ENCODE results near the gene MSI2.

MSI2 gene

DNA sequence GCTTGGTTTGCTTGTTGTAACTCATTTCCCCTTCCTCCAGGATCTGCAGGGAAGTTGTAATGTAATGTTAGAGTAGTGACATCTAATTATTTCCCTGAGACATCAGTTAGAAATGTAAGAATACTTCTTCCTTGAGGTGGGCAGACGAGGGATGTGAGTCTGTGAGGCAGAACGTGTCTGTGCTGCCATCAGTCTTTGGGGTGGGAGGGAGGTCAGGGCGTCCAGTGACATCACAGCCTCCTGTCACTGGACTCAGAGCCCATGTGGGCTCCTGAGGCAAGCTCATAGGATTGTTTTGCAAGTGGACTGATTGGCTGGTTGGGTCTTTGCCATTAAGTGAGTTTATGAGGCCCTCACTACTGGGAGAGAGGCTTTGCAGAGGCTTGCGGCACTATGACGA, 300.0 kb downstream of the MSI2 start:
- peaks cover 13% of the 10 kb centered on the region; the same call in 1 of the 2 replicates for H3K79me2 ChIP-seq (ENCODE audit: insufficient read depth, low read length)
- H3K36me3 ChIP-seq (ENCODE audit: low read length): no peaks in the 10 kb centered on the region
- no peak overlapping the region for H3K9ac ChIP-seq (ENCODE audit: low read length)
- H3K27ac ChIP-seq (ENCODE audit: low read depth, low read length): no peak overlapping the region
- no peak for TF ChIP-seq CTCF (IDR thresholded peaks at IDR 0.05; ENCODE audit: insufficient read depth, low read length, poor library complexity, severe bottlenecking)
- TF ChIP-seq EZH2phosphoT487 (conservative IDR thresholded peaks at IDR 0.05; ENCODE audit: low read length): no peak
- no peak overlapping the region for H2AFZ ChIP-seq (ENCODE audit: low read depth, low read length, severe bottlenecking)
- H3K4me2 ChIP-seq (ENCODE audit: low read depth, low read length, poor library complexity, severe bottlenecking): no peak overlapping the region
- H3K27me3 ChIP-seq (ENCODE audit: low read length): no peaks in the 10 kb centered on the region
- no peaks in the 10 kb centered on the region for H3K9me3 ChIP-seq (ENCODE audit: insufficient read depth, low read length)
- H3K9me2 ChIP-seq (replicated peaks; ENCODE audit: insufficient read depth, low read length): no peaks in the 10 kb centered on the region
- H3F3A ChIP-seq (ENCODE audit: insufficient read depth): peaks cover 3% of the 10 kb centered on the region; the same call in 1 of the 2 replicates
- H3K4me3 ChIP-seq (ENCODE audit: insufficient read depth, low read length, poor library complexity, severe bottlenecking): no peak overlapping the region
- H4K20me1 ChIP-seq (ENCODE audit: low read depth, low read length): no peaks in the 10 kb centered on the region

- H3K9ac ChIP-seq (ENCODE audit: low read length): no peak overlapping the region
- no peaks in the 10 kb centered on the region for H3K27me3 ChIP-seq (ENCODE audit: low read length)
- H2AFZ ChIP-seq (ENCODE audit: low read depth, low read length, severe bottlenecking): no peak overlapping the region
- peaks cover 13% of the 10 kb centered on the region; the same call in 1 of the 2 replicates for H3K79me2 ChIP-seq (ENCODE audit: insufficient read depth, low read length)
- H3K9me3 ChIP-seq (ENCODE audit: insufficient read depth, low read length): no peaks in the 10 kb centered on the region
- TF ChIP-seq CTCF (IDR thresholded peaks at IDR 0.05; ENCODE audit: insufficient read depth, low read length, poor library complexity, severe bottlenecking) (no peak), EZH2phosphoT487 (conservative IDR thresholded peaks at IDR 0.05; ENCODE audit: low read length) (no peak)
- H3K36me3 ChIP-seq (ENCODE audit: low read length): no peaks in the 10 kb centered on the region
- no peaks in the 10 kb centered on the region for H4K20me1 ChIP-seq (ENCODE audit: low read depth, low read length)
- peaks cover 3% of the 10 kb centered on the region; the same call in 1 of the 2 replicates for H3F3A ChIP-seq (ENCODE audit: insufficient read depth)
- H3K4me2 ChIP-seq (ENCODE audit: low read depth, low read length, poor library complexity, severe bottlenecking): no peak overlapping the region
- H3K9me2 ChIP-seq (replicated peaks; ENCODE audit: insufficient read depth, low read length): no peaks in the 10 kb centered on the region
- no peak overlapping the region for H3K27ac ChIP-seq (ENCODE audit: low read depth, low read length)
- H3K4me3 ChIP-seq (ENCODE audit: insufficient read depth, low read length, poor library complexity, severe bottlenecking): no peak overlapping the region
These were observed 300.7 kb downstream of the MSI2 start for GRCh38 chr17:57556977-57557376.

DNA sequence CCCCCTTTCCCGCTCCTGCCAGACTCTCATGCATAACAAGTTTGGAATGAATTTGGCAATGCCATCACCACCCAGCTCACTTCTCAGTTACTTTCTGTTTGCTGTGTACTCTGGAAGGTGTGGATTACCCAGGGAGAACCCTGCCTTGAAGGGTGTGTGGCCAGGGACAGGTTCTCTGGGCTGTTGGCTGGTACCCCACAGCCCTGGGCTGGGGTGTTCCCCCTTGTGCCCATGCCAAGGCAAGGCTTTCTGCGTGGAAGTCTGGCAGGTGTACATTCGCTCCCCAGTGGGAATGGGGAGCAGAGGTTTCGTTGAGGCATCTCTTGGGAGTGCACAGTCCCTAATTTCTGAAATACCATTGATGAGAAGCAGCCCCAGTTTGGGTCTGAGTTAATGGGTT, 301.1 kb downstream of the MSI2 start:
- Histone ChIP-seq H3K9me3 (ENCODE audit: insufficient read depth, low read length) (no peaks in the 10 kb centered on the region), H3F3A (ENCODE audit: insufficient read depth) (peaks cover 2% of the 10 kb centered on the region; the same call in 1 of the 2 replicates), H3K79me2 (ENCODE audit: insufficient read depth, low read length) (peaks cover 15% of the 10 kb centered on the region; the same call in 1 of the 2 replicates), H3K4me2 (ENCODE audit: low read depth, low read length, poor library complexity, severe bottlenecking) (peak overlapping the region; percentile 7), H3K27ac (ENCODE audit: low read depth, low read length) (peak overlapping the region; percentile 45; the same call in 1 of the 2 replicates), H4K20me1 (ENCODE audit: low read depth, low read length) (no peaks in the 10 kb centered on the region), H3K27me3 (ENCODE audit: low read length) (no peaks in the 10 kb centered on the region), H3K9me2 (replicated peaks; ENCODE audit: insufficient read depth, low read length) (no peaks in the 10 kb centered on the region), H3K36me3 (ENCODE audit: low read length) (no peaks in the 10 kb centered on the region), H2AFZ (ENCODE audit: low read depth, low read length, severe bottlenecking) (no peak overlapping the region), H3K9ac (ENCODE audit: low read length) (no peak overlapping the region), H3K4me3 (ENCODE audit: insufficient read depth, low read length, poor library complexity, severe bottlenecking) (no peak overlapping the region)
- TF ChIP-seq EZH2phosphoT487 (conservative IDR thresholded peaks at IDR 0.05; ENCODE audit: low read length) (no peak), CTCF (IDR thresholded peaks at IDR 0.05; ENCODE audit: insufficient read depth, low read length, poor library complexity, severe bottlenecking) (no peak)

All from SU-DHL-6 (cell line).